ENCODE measurements around the gene HIC1. TPM values are rescaled to one million over a fixed set of nuclear protein-coding genes. Genes with fewer than 3 reads are reported as not detected.

HIC1 gene
- total RNA-seq, 2 donors from 2014 or later, result 20.5 to 33.1 TPM

GRCh38 chr17:2057175-2057759, 2.4 kb downstream of the HIC1 start:
- H3K27me3 ChIP-seq (replicated peaks; ENCODE audit: insufficient read depth), result no peaks in the 10 kb centered on the region
- WGBS, result 47% methylated on average over 57 of the region's 81 CpGs
- TF ChIP-seq POLR2AphosphoS5 (IDR thresholded peaks at IDR 0.05) (no peak), POLR2A (IDR thresholded peaks at IDR 0.05) (no peak), CTCF (IDR thresholded peaks at IDR 0.05) (no peak)
- DNase-seq (ENCODE audit: low spot score), result no peak
- H3K36me3 ChIP-seq, result no peaks in the 10 kb centered on the region
- no peaks in the 10 kb centered on the region for H3K9me3 ChIP-seq
- peak overlapping the region; percentile 75 to 82 for H3K27ac ChIP-seq
- no peaks in the 10 kb centered on the region for H3K4me1 ChIP-seq (replicated peaks)
- intact Hi-C loops (cut with DNase I), result loop anchor here (5.0 to 10.0 kb wide), 2 partner anchors 35 to 338 kb away; no protein-coding TSS in a partner anchor
- H3K4me3 ChIP-seq, result peak overlapping the region; percentile 43 to 46

- 54% methylated on average over 92 of the region's 98 CpGs for WGBS
- intact Hi-C loops (cut with DNase I), result loop anchor here (2.0 to 10.0 kb wide), 3 partner anchors 34 to 337 kb away; no protein-coding TSS in a partner anchor
- H3K9me3 ChIP-seq, result no peaks in the 10 kb centered on the region
- H3K27me3 ChIP-seq (replicated peaks; ENCODE audit: insufficient read depth), result no peaks in the 10 kb centered on the region
- H3K36me3 ChIP-seq, result no peaks in the 10 kb centered on the region
- no peak for TF ChIP-seq CTCF (IDR thresholded peaks at IDR 0.05)
- TF ChIP-seq POLR2AphosphoS5 (IDR thresholded peaks at IDR 0.05), result no peak
- TF ChIP-seq POLR2A (IDR thresholded peaks at IDR 0.05), result no peak
- no peaks in the 10 kb centered on the region for H3K4me1 ChIP-seq (replicated peaks)
- peak overlapping the region; percentile 75 to 82 for H3K27ac ChIP-seq
- H3K4me3 ChIP-seq, result peak overlapping the region in 1 of 2 donors; percentile 3
- DNase-seq (ENCODE audit: low spot score), result no peak
Measured at GRCh38 chr17:2057760-2058585, 3.1 kb downstream of the HIC1 start.

GRCh38 chr17:2058586-2059546, 4.0 kb downstream of the HIC1 start:
- Histone ChIP-seq H3K27ac (peak overlapping the region; percentile 75 to 82), H3K4me3 (peak overlapping the region in 1 of 2 donors; percentile 3), H3K9me3 (no peaks in the 10 kb centered on the region), H3K4me1 (replicated peaks) (no peaks in the 10 kb centered on the region), H3K36me3 (no peaks in the 10 kb centered on the region), H3K27me3 (replicated peaks; ENCODE audit: insufficient read depth) (no peaks in the 10 kb centered on the region)
- TF ChIP-seq POLR2AphosphoS5 (IDR thresholded peaks at IDR 0.05), result no peak
- TF ChIP-seq CTCF (IDR thresholded peaks at IDR 0.05), result peak in 3 of 4 experiments; percentile 35 to 71 (median 47)
- no peak for DNase-seq (ENCODE audit: low spot score)
- intact Hi-C loops (cut with DNase I), result loop anchor here (2.0 to 10.0 kb wide), 3 partner anchors 33 to 336 kb away; no protein-coding TSS in a partner anchor
- WGBS, result 47% methylated on average over 45 of the region's 78 CpGs

GRCh38 chr17:2059547-2060384, 4.9 kb downstream of the HIC1 start:
- TF ChIP-seq POLR2AphosphoS5 (IDR thresholded peaks at IDR 0.05), result no peak
- no peak for TF ChIP-seq CTCF (IDR thresholded peaks at IDR 0.05)
- TF ChIP-seq POLR2A (IDR thresholded peaks at IDR 0.05), result no peak
- H3K27me3 ChIP-seq (replicated peaks; ENCODE audit: insufficient read depth), result no peaks in the 10 kb centered on the region
- no peak overlapping the region for H3K4me3 ChIP-seq

More at GRCh38 chr17:2059547-2060384, 4.9 kb downstream of the HIC1 start:
- 71% methylated on average over 21 of the region's 21 CpGs for WGBS
- intact Hi-C loops (cut with DNase I), result loop anchor here (2.0 to 10.0 kb wide), 3 partner anchors 33 to 335 kb away; no protein-coding TSS in a partner anchor
- DNase-seq (ENCODE audit: low spot score), result no peak
- Histone ChIP-seq H3K9me3 (no peaks in the 10 kb centered on the region), H3K36me3 (no peaks in the 10 kb centered on the region), H3K27ac (peak overlapping the region; percentile 75 to 82), H3K4me1 (replicated peaks) (no peaks in the 10 kb centered on the region)
